A673 (cell line): ENCODE measurements around the gene SULT1E1. TPM values are rescaled to one million over a fixed set of nuclear protein-coding genes. Genes with fewer than 3 reads are reported as not detected.

Source experiments
- BruUV-seq: library from RNA; stranded (reverse); fragments of 400-500 nt; replicated peaks from 2 replicates; lab custom pipeline; 2021; lab: Mats Ljungman, UMichigan
- CTCF ChIA-PET: fragments of 300-600 bp; sonication (Branson Sonifier 250); formaldehyde crosslinking; loops from one replicate; lab custom pipeline; 2022; ENCODE audit warnings: antibody characterized with exemption; lab: Charles Lee
- POLR2A ChIA-PET: fragments of 300-600 bp; sonication (Branson Sonifier 250); formaldehyde crosslinking; loops from one replicate; lab custom pipeline; 2022; ENCODE audit warnings: antibody characterized with exemption; ENCODE audit not compliant: low non-redundant PET; lab: Charles Lee
- DNase-seq: peaks from one replicate; pipeline ENCODE4 v3.0.0-alpha.2; 2015; ENCODE audit warnings: low spot score
- H3K27ac ChIP-seq: fragments of 200-600 bp; sonication (generic); 2 replicates; pipeline ENCODE4 v1.5.1; 2016; ENCODE audit warnings: mixed run types, low read depth, mild to moderate bottlenecking, mixed read lengths, antibody characterized with exemption, low read length; ENCODE audit not compliant: poor library complexity, severe bottlenecking
- H3K27me3 ChIP-seq: fragments of 200-600 bp; sonication (generic); replicated peaks from 2 replicates; pipeline ENCODE4 v1.6.1; 2017; ENCODE audit warnings: mixed run types, low read depth, mild to moderate bottlenecking, mixed read lengths, antibody characterized with exemption, low read length; ENCODE audit not compliant: insufficient read depth, poor library complexity
- H3K36me3 ChIP-seq: fragments of 200-600 bp; sonication (generic); 2 replicates; pipeline ENCODE4 v1.6.1; 2016; ENCODE audit warnings: mixed run types, mild to moderate bottlenecking, mixed read lengths, antibody characterized with exemption, low read length; ENCODE audit not compliant: insufficient read depth, poor library complexity, severe bottlenecking
- H3K4me1 ChIP-seq: fragments of 200-600 bp; sonication (generic); 2 replicates; pipeline ENCODE4 v1.6.1; 2017; ENCODE audit warnings: mixed run types, mild to moderate bottlenecking, mixed read lengths, antibody characterized with exemption, low read length; ENCODE audit not compliant: insufficient read depth, poor library complexity, severe bottlenecking
- H3K4me3 ChIP-seq: fragments of 200-600 bp; sonication (generic); 2 replicates; pipeline ENCODE4 v1.5.1; 2016; ENCODE audit warnings: low read depth, mixed run types, mild to moderate bottlenecking, mixed read lengths, low read length; ENCODE audit not compliant: poor library complexity, severe bottlenecking
- H3K9me3 ChIP-seq: fragments of 200-600 bp; sonication (generic); 2 replicates; pipeline ENCODE4 v1.6.1; 2016; ENCODE audit warnings: mixed run types, low read depth, mild to moderate bottlenecking, mixed read lengths, antibody characterized with exemption, low read length; ENCODE audit not compliant: poor library complexity, severe bottlenecking
- EZH2 ChIP-seq: fragments of 200-600 bp; sonication (generic); IDR thresholded peaks from 2 replicates; pipeline ENCODE4 v1.6.1; 2017; ENCODE audit warnings: borderline replicate concordance, low read depth, mild to moderate bottlenecking, mixed read lengths, antibody characterized with exemption, low read length; ENCODE audit not compliant: poor library complexity, severe bottlenecking
- intact Hi-C: fragments of 100-400 bp; cut with micrococcal nuclease; formaldehyde crosslinking; loops from one replicate; pipeline ENCODE4 v1.10.0; 2022; ENCODE audit not compliant: unreplicated experiment
- total RNA-seq: library from RNA; stranded (reverse); gene quantifications from 2 replicates; pipeline ENCODE4 v1.2.3, GENCODE V29; 2021
- TF ChIP-seq, protein P1 (sequence below): fragments of 300-800, 200-600 bp; sonication (generic); conservative IDR thresholded peaks from 2 replicates; pipeline ENCODE4 v1.5.1; 2017; ENCODE audit warnings: low read depth, mild to moderate bottlenecking, antibody characterized with exemption, low read length, moderate library complexity, mixed read lengths

SULT1E1 gene
- total RNA-seq, 1 experiment from 2014 or later: 13.4 TPM

DNA sequence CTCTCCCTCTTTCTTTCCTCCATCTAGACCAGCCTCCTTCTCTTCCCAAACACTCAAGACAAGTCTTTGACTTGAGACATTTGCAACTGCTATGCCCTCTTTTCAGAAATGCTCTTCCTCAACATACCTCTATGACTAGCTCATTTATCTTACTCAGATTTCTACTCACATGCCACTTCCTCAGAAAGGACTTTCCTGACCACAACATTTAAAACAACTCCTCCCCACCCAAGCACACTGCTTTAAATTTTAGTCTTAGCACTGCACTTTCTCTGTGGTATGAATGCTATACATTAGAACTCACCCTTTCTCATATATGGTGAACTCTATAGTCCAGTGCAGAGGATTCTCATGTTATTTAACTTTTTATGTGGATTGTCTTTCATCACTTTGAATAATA is 28.4 kb upstream of the SULT1E1 start:
- ChIA-PET CTCF (no interaction called here), POLR2A (no interaction called here)
- intact Hi-C loops: loop anchor here (10.0 kb wide), 1 partner anchor 666 kb away; no protein-coding TSS in a partner anchor
- no peaks in the 10 kb centered on the region for H3K4me1 ChIP-seq
- H3K36me3 ChIP-seq: no peaks in the 10 kb centered on the region
- no peak overlapping the region for H3K4me3 ChIP-seq
- no peak overlapping the region for H3K27ac ChIP-seq
- no TSS peak for BruUV-seq
- DNase-seq: no peak
- no peaks in the 10 kb centered on the region for H3K9me3 ChIP-seq
- TF ChIP-seq, protein P1, sequence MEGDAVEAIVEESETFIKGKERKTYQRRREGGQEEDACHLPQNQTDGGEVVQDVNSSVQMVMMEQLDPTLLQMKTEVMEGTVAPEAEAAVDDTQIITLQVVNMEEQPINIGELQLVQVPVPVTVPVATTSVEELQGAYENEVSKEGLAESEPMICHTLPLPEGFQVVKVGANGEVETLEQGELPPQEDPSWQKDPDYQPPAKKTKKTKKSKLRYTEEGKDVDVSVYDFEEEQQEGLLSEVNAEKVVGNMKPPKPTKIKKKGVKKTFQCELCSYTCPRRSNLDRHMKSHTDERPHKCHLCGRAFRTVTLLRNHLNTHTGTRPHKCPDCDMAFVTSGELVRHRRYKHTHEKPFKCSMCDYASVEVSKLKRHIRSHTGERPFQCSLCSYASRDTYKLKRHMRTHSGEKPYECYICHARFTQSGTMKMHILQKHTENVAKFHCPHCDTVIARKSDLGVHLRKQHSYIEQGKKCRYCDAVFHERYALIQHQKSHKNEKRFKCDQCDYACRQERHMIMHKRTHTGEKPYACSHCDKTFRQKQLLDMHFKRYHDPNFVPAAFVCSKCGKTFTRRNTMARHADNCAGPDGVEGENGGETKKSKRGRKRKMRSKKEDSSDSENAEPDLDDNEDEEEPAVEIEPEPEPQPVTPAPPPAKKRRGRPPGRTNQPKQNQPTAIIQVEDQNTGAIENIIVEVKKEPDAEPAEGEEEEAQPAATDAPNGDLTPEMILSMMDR: no peak
- no peak for TF ChIP-seq EZH2
- H3K27me3 ChIP-seq: no peaks in the 10 kb centered on the region

DNA sequence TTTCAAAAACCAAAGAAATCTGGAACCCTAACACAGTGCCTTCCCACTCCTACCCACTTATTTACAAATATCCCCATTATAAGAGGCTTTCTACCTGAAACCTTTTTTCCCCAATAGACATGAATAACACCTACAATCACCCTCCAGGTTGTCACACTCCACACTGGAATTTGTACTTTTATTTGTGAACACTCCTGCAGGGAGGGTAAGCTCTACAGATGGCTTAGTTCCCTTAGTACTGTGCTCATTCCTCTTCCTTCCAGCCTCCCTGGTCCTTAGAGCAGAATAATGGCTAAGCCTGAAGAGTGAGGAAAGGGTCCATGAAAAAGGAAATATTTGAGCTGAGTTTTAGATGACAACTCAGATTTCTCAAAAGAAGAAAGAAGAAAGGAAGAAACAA is 22.2 kb upstream of the SULT1E1 start:
- intact Hi-C loops: loop anchor here (10.0 kb wide), 1 partner anchor 673 kb away; no protein-coding TSS in a partner anchor
- CTCF ChIA-PET: no interaction called here
- POLR2A ChIA-PET: no interaction called here
- BruUV-seq: no TSS peak
- no peaks in the 10 kb centered on the region for H3K9me3 ChIP-seq
- TF ChIP-seq EZH2: no peak
- TF ChIP-seq, protein P1: no peak
- H3K27me3 ChIP-seq: no peaks in the 10 kb centered on the region
- H3K4me1 ChIP-seq: no peaks in the 10 kb centered on the region
- H3K36me3 ChIP-seq: no peaks in the 10 kb centered on the region
- no peak for DNase-seq
- no peak overlapping the region for H3K27ac ChIP-seq
- no peak overlapping the region for H3K4me3 ChIP-seq

DNA sequence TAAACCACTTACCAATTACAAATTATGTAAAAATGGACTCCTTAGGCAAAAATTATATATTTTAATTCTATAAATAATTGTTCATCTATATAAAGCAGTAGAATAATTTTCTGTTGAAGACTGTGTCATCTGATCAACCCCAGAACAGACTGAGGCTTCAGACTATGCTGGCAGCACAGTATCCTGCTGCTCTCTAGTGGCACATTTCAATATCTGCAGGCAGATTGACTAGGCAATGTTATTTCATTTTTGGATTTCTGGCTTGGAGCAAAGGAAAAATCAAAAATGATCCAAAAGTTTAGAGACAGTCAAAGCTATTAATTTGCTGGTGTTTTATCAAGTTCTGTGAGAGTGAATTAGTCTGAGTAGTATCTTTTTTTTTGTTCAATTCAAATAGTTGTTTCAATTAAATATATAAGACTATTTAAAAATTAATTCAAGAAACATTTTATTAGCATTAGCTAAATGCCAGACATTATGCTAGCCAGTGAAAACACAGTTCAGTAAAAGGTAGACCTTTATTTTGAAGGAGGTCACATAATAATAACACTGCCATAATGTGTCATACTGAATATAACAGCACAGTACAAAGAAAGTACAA is 21.3 kb upstream of the SULT1E1 start:
- Histone ChIP-seq H3K9me3 (no peaks in the 10 kb centered on the region), H3K27me3 (no peaks in the 10 kb centered on the region), H3K36me3 (no peaks in the 10 kb centered on the region), H3K27ac (no peak overlapping the region), H3K4me3 (no peak overlapping the region), H3K4me1 (no peaks in the 10 kb centered on the region)
- TF ChIP-seq, protein P1: peak; percentile 74
- TF ChIP-seq EZH2: no peak
- peak; percentile 52 for DNase-seq
- ChIA-PET POLR2A (no interaction called here), CTCF (no interaction called here)
- no TSS peak for BruUV-seq
- intact Hi-C loops: loop anchor here (1.0 to 10.0 kb wide), 2 partner anchors 192 to 674 kb away; no protein-coding TSS in a partner anchor
